Retinal pigment epithelial cell (primary cell): Measurements from ENCODE around the gene PF4V1.

Source experiments
- DNase-seq: peaks from one replicate; pipeline ENCODE4 v3.0.0-alpha.2; 2010; ENCODE audit warnings: low read depth
- H3K4me3 ChIP-seq: 2 replicates; pipeline ENCODE4 v1.5.1; 2011; ENCODE audit warnings: mild to moderate bottlenecking, low read length, control low read depth, moderate library complexity
- TF ChIP-seq, protein P1 (sequence below): conservative IDR thresholded peaks from 2 replicates; pipeline ENCODE4 v1.5.1; 2011; ENCODE audit warnings: low read depth, low read length, control low read depth, inconsistent platforms

PF4V1 gene

DNA sequence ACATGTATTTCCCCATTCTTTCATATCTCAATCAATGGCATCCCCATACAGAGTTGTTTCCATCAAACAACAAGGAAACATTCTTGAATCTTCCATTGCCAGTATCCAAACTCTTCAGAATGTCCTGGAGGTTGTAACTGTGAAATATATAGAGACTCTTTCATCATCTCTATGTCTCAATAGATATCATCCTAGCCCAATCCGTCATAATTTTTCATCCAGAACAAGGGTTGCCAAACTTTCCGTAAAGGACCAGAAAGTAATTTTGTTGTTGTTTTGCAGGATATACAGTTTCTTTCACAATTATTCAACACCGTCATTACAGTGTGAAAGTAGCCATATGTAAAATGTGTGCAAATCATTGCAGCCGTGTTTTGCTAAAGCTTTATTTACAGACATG, 31.8 kb upstream of the PF4V1 start:
- H3K4me3 ChIP-seq: no peak overlapping the region
- TF ChIP-seq, protein P1, sequence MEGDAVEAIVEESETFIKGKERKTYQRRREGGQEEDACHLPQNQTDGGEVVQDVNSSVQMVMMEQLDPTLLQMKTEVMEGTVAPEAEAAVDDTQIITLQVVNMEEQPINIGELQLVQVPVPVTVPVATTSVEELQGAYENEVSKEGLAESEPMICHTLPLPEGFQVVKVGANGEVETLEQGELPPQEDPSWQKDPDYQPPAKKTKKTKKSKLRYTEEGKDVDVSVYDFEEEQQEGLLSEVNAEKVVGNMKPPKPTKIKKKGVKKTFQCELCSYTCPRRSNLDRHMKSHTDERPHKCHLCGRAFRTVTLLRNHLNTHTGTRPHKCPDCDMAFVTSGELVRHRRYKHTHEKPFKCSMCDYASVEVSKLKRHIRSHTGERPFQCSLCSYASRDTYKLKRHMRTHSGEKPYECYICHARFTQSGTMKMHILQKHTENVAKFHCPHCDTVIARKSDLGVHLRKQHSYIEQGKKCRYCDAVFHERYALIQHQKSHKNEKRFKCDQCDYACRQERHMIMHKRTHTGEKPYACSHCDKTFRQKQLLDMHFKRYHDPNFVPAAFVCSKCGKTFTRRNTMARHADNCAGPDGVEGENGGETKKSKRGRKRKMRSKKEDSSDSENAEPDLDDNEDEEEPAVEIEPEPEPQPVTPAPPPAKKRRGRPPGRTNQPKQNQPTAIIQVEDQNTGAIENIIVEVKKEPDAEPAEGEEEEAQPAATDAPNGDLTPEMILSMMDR: no peak
- DNase-seq: no peak

DNA sequence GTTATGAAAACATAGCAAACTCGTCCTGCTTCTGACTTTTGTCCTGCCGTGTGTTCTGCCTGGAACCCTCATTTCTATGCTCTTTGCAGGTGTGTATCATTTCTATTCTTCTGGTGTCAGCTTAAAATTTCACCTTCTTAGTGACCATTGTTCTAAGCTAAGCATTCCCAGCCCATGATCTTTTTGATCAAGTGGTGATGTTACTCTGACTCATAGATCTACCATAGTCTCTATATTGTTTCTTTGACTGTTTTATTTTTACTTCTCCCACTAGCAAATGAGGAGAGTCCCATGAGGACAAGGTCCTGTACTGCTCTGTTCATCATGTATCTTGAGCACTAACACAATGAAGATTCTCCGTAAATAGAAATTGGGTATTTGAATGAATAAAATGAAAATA, 30.7 kb upstream of the PF4V1 start:
- DNase-seq: no peak
- TF ChIP-seq, protein P1: no peak
- no peak overlapping the region for H3K4me3 ChIP-seq

DNA sequence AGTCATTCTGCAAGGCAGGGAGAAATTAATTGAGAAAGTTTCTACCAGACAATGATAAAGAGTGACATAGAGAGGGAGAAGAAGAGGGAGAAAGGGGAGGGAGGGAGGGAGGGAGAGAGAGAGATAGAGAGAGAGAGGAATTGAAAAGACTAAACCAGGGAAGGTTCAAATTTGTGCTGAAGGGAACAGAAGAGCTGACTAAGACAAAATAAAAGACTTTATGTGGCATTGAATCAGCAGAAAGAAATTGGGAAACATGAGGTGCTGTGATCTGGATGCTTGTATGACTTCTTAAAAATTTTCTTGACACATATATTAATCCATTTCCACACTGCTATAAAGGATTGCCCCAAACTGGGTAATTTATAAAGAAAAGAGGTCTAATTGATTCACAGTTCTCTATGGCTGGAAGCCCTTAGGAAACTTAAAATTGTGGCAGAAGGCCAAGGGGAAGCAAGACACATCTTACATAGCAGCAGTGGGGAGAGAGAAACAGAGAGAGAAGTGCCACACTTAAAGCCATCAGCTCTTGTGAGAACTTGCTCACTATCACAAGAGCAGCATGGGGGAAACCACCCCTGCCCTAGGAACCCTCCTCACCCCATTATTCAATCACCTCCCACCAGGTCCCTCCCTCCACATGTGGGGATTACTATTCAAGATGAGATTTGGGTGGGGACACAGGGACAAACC, 30.1 kb upstream of the PF4V1 start:
- no peak overlapping the region for H3K4me3 ChIP-seq
- TF ChIP-seq, protein P1: no peak
- no peak for DNase-seq

DNA sequence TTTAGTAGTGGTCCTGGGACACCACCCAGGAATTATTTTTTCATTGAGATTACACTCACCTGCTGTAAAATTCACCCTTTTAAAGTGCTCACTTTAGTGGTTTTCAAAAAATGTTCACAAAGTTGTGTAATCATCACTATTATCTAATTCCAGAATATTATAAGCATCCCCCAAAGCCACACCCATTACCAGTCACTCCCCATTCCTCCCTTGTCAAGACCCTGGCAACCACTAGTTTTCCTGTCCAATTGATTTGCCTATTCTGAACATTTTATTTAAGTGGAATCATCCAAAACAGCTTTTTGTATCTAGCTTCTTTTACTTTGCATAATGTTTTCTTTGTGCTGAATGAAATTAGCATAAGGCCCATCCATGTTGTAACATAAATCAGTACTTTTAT, 29.3 kb upstream of the PF4V1 start:
- TF ChIP-seq, protein P1: no peak
- H3K4me3 ChIP-seq: no peak overlapping the region
- DNase-seq: no peak

DNA sequence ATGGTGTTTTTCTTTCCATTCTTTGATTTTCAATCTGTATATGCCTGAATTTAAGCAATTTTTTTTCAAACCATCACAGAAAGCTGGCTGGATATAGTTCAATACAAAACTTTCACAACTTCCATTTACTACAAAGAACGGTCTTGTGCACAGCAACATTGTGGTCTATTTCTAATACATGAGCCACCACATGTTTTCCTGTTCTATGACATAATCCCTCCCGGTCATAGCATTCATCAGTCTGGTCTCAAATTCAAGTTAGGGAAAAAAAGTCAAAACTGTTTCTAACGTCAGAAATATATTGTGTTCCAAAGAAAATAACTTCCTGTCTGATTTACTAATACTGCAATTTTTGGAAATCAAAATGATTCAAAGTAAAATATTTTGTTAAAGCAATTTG, 24.1 kb upstream of the PF4V1 start:
- DNase-seq: no peak
- TF ChIP-seq, protein P1: no peak
- H3K4me3 ChIP-seq: no peak overlapping the region

DNA sequence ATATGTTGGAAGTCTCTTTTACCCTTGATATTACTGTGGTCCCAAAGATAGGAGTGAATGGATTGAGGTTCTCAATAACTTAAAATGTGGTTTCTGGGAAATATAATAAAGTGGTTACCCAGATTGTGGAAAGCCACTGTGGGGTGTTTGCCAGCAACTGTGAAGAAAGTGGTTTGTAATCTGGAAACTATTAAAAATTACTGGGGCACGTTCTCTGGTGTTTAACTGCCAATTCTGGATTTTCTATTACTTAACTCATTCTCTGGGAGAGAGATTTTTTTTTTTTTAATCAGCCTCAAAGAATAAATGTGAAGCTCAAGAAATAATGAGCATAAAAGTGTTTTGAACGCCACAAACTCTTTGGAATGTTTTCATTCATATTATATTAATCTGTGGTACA, 21.5 kb upstream of the PF4V1 start:
- TF ChIP-seq, protein P1: no peak
- peak; percentile 65 for DNase-seq
- H3K4me3 ChIP-seq: no peak overlapping the region

DNA sequence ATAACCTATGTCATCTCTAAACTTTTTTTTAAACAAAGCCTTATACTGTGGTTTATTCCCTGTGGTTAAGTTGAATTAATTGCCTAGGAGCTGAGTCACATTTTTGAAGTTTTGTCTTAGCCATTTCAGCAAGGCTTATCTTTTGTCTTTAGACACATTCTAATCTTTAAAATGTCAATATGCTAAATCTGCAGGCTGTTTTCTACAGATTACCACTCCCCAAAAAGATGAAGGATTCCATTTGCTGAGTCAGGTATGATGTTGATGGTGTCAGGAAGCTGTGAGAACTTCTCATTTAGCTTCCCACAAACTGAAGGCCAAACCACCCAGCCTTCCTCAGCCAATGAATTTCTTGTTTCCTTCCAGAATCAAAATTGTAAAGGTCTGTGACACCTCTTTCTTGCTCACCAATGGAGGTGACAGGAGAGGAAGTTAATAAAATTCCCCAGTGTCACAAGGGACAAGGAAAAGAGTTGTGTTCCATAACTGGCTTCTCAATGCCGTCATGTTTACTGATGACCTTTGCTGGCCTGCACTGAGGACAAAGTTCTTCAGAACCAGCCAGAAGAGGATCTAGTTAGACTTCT, 20.4 kb upstream of the PF4V1 start:
- TF ChIP-seq, protein P1: no peak
- DNase-seq: peak; percentile 81
- H3K4me3 ChIP-seq: no peak overlapping the region
